ENCODE measurements around the gene FGFR3.

FGFR3 gene

GRCh38 chr4:1770791-1771231, 22.3 kb upstream of the FGFR3 start:
- no peak for DNase-seq (ENCODE audit: low read depth)

GRCh38 chr4:1771555-1772305, 21.4 kb upstream of the FGFR3 start:
- DNase-seq (ENCODE audit: low read depth), result no peak

GRCh38 chr4:1772853-1773538, 20.1 kb upstream of the FGFR3 start:
- DNase-seq (ENCODE audit: low read depth), result no peak

- DNase-seq (ENCODE audit: low read depth), result no peak
These were observed 19.3 kb upstream of the FGFR3 start for GRCh38 chr4:1773754-1774153.

GRCh38 chr4:1775731-1776500, 17.2 kb upstream of the FGFR3 start:
- DNase-seq (ENCODE audit: low read depth), result no peak

- no peak for DNase-seq (ENCODE audit: low read depth)
These were observed 16.5 kb upstream of the FGFR3 start for GRCh38 chr4:1776521-1777161.

GRCh38 chr4:1777822-1778641, 15.1 kb upstream of the FGFR3 start:
- no peak for DNase-seq (ENCODE audit: low read depth)

GRCh38 chr4:1778642-1779392, 14.3 kb upstream of the FGFR3 start:
- no peak for DNase-seq (ENCODE audit: low read depth)

GRCh38 chr4:1779588-1780382, 13.3 kb upstream of the FGFR3 start:
- no peak for DNase-seq (ENCODE audit: low read depth)

- no peak for DNase-seq (ENCODE audit: low read depth)
These were observed 12.7 kb upstream of the FGFR3 start for GRCh38 chr4:1780435-1780834.

GRCh38 chr4:1783015-1783414, 10.1 kb upstream of the FGFR3 start:
- DNase-seq (ENCODE audit: low read depth), result no peak

GRCh38 chr4:1783970-1784369, 9.1 kb upstream of the FGFR3 start:
- DNase-seq (ENCODE audit: low read depth), result no peak

GRCh38 chr4:1784395-1784788, 8.7 kb upstream of the FGFR3 start:
- DNase-seq (ENCODE audit: low read depth), result no peak

- no peak for DNase-seq (ENCODE audit: low read depth)
These were observed 8.1 kb upstream of the FGFR3 start for GRCh38 chr4:1784789-1785591.

- DNase-seq (ENCODE audit: low read depth), result no peak
These were observed 7.5 kb upstream of the FGFR3 start for GRCh38 chr4:1785592-1785991.

- DNase-seq (ENCODE audit: low read depth), result no peak
These were observed 6.3 kb upstream of the FGFR3 start for GRCh38 chr4:1786544-1787362.

- no peak for DNase-seq (ENCODE audit: low read depth)
These were observed 5.5 kb upstream of the FGFR3 start for GRCh38 chr4:1787411-1788077.

Measured in GM04504 (cell line).